Fibroblast of lung (primary cell): ENCODE data around the gene MYOCD. TPM values are rescaled to one million over a fixed set of nuclear protein-coding genes. Genes with fewer than 3 reads are reported as not detected.
A peak's percentile ranks its signal among the peaks of the same experiment; 100 is the strongest.

ENCODE experiments used
- DNase-seq, 2 donors: peaks; one replicate each; pipeline versions ENCODE4 v3.0.0 to v3.0.0-alpha.2; 2010; ENCODE audit warnings: low read depth in 2 of 2
- H2AFZ ChIP-seq: 2 replicates; pipeline ENCODE4 v1.5.1; 2012; ENCODE audit warnings: low read length, control low read depth, inconsistent platforms
- H3K27ac ChIP-seq: 2 replicates; pipeline ENCODE4 v1.5.1; 2011; ENCODE audit warnings: low read length, control low read depth; ENCODE audit not compliant: insufficient read depth
- H3K27me3 ChIP-seq: 2 replicates; pipeline ENCODE4 v1.5.1; 2011; ENCODE audit warnings: mild to moderate bottlenecking, low read length; ENCODE audit not compliant: control insufficient read depth, insufficient read depth
- H3K36me3 ChIP-seq: 2 replicates; pipeline ENCODE4 v1.5.1; 2011; ENCODE audit warnings: low read length; ENCODE audit not compliant: control insufficient read depth, insufficient read depth
- H3K4me1 ChIP-seq: 2 replicates; pipeline ENCODE4 v1.5.1; 2011; ENCODE audit warnings: low read length; ENCODE audit not compliant: control insufficient read depth, insufficient read depth; ENCODE audit errors: extremely low read depth
- H3K4me2 ChIP-seq: 2 replicates; pipeline ENCODE4 v1.5.1; 2011; ENCODE audit warnings: low read length, control low read depth; ENCODE audit not compliant: insufficient read depth; ENCODE audit errors: extremely low read depth
- H3K4me3 ChIP-seq, 4 experiments: fragments of 200-600 bp in 1 of 4; sonication (generic) in 1 of 4; replicated peaks in 1 of 4; 2 replicates each; pipeline ENCODE4 v1.5.1; 2011 to 2016; ENCODE audit warnings: low read length in 4 of 4, low read depth in 3 of 4, mild to moderate bottlenecking in 3 of 4, control low read depth in 2 of 4, inconsistent platforms in 1 of 4, mixed read lengths in 1 of 4; ENCODE audit not compliant: insufficient read depth in 1 of 4; ENCODE audit errors: control extremely low read depth in 1 of 4
- H3K79me2 ChIP-seq: 2 replicates; pipeline ENCODE4 v1.5.1; 2012; ENCODE audit warnings: mild to moderate bottlenecking, low read length, inconsistent platforms; ENCODE audit not compliant: control insufficient read depth, insufficient read depth
- H3K9ac ChIP-seq: 2 replicates; pipeline ENCODE4 v1.5.1; 2011; ENCODE audit warnings: mild to moderate bottlenecking, low read length, control low read depth; ENCODE audit not compliant: insufficient read depth
- H3K9me3 ChIP-seq: 2 replicates; pipeline ENCODE4 v1.5.1; 2012; ENCODE audit warnings: low read depth, low read length; ENCODE audit not compliant: control insufficient read depth, insufficient read depth
- H4K20me1 ChIP-seq: 2 replicates; pipeline ENCODE4 v1.5.1; 2011; ENCODE audit warnings: low read length; ENCODE audit not compliant: control insufficient read depth, insufficient read depth; ENCODE audit errors: extremely low read depth
- EZH2 ChIP-seq: IDR thresholded peaks from 2 replicates; pipeline ENCODE4 v1.5.1; 2012; ENCODE audit warnings: low read length, control low read depth, mild to moderate bottlenecking; ENCODE audit errors: missing control alignments
- polyA plus RNA-seq, 2 donors: library from polyadenylated mRNA; depleted of rRNA in 1 of 2; stranded (reverse) in 1 of 2; unstranded in 1 of 2; fragments of >200 nt; gene quantifications; 2 replicates each; pipeline ENCODE4 v1.2.1, GENCODE V29; 2011 to 2012; ENCODE audit warnings: missing spikeins in 1 of 2
- total RNA-seq: library from RNA; depleted of rRNA; stranded (reverse); fragments of >200 nt; gene quantifications from 2 replicates; pipeline ENCODE4 v1.2.1, GENCODE V29; 2014
- TF ChIP-seq, protein P1 (sequence below), 2 donors: IDR thresholded peaks in 1 of 2; conservative IDR thresholded peaks in 1 of 2; 1 replicate in 1 of 2; 2 replicates in 1 of 2; pipeline ENCODE4 v1.5.1; 2011 to 2012; ENCODE audit warnings: low read length in 2 of 2, control low read depth in 1 of 2, inconsistent platforms in 1 of 2, low read depth in 1 of 2, mild to moderate bottlenecking in 1 of 2

MYOCD gene
- total and polyA plus RNA-seq, 2 donors (not counting 1 experiment from before 2014, with no cell fraction given): 0.17 to 0.99 TPM

DNA sequence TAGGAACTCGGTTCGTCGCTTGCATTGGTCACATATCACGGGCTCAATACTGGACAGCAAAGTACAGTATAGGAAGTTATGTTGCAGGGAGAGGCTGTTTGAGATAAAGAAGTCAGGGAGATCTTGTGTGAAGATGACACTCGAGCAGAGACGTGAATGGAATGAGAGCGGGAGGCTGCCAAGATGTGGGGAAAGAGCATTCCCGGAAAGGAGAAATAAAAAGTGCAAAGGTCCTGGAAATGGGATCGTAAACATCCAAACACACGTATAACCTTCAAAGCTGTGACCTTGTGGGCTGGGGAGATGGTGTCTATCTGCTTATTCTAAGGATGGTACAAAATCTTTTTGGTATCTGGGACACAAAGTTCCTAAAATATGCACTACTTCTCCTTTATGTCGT is 43.0 kb upstream of the MYOCD start:
- Histone ChIP-seq H3K9me3 (no peaks in the 10 kb centered on the region), H3K27ac (no peak overlapping the region), H2AFZ (no peak overlapping the region), H3K4me3 (peak overlapping the region in 1 of 4 experiments; percentile 13), H3K4me1 (peaks cover 4% of the 10 kb centered on the region), H3K9ac (no peak overlapping the region), H4K20me1 (no peaks in the 10 kb centered on the region), H3K27me3 (no peaks in the 10 kb centered on the region), H3K36me3 (no peaks in the 10 kb centered on the region), H3K4me2 (no peak overlapping the region), H3K79me2 (no peaks in the 10 kb centered on the region)
- peak in 1 of 2 donors; percentile 59 for DNase-seq
- TF ChIP-seq, protein P1, sequence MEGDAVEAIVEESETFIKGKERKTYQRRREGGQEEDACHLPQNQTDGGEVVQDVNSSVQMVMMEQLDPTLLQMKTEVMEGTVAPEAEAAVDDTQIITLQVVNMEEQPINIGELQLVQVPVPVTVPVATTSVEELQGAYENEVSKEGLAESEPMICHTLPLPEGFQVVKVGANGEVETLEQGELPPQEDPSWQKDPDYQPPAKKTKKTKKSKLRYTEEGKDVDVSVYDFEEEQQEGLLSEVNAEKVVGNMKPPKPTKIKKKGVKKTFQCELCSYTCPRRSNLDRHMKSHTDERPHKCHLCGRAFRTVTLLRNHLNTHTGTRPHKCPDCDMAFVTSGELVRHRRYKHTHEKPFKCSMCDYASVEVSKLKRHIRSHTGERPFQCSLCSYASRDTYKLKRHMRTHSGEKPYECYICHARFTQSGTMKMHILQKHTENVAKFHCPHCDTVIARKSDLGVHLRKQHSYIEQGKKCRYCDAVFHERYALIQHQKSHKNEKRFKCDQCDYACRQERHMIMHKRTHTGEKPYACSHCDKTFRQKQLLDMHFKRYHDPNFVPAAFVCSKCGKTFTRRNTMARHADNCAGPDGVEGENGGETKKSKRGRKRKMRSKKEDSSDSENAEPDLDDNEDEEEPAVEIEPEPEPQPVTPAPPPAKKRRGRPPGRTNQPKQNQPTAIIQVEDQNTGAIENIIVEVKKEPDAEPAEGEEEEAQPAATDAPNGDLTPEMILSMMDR (conservative IDR thresholded peaks at IDR 0.05 in 1 of 2, IDR thresholded peaks at IDR 0.05 in 1 of 2; ENCODE audit: low read depth in 1 of 2, low read length in 2 of 2): no peak
- no peak for TF ChIP-seq EZH2

DNA sequence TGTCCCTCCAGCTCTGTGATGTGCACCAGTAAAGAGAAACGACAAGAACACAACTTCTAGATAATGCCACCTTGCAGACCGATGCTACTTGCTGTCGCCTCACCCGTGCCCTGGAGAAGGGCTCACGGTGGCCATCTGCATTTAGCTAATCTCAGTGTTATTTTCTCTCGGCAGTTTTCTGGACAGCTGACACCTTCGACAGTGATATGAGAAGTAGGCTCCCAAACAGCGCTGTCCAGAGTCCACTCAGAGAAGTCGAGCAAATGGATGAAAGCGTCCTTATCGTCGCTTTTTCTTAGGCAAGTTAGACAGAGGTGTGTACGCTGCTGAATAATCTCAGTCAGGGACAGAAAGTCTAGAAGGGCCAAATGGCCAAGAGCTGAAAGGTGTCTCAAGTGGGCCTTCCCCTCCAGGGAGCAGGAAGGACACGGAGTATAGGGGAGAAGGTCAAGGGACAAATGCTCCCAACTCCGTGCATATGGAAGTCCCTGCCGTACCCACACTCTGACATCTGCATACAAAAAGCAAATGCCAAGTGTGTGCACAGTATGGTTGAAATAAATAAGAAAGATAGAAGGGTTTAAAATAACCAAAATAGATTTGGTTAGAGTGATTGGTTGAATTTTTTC is 42.4 kb upstream of the MYOCD start:
- H3K9ac ChIP-seq: no peak overlapping the region
- TF ChIP-seq, protein P1 (conservative IDR thresholded peaks at IDR 0.05 in 1 of 2, IDR thresholded peaks at IDR 0.05 in 1 of 2; ENCODE audit: low read depth in 1 of 2, low read length in 2 of 2): no peak
- no peak for TF ChIP-seq EZH2
- H4K20me1 ChIP-seq: no peaks in the 10 kb centered on the region
- H3K4me2 ChIP-seq: no peak overlapping the region
- no peaks in the 10 kb centered on the region for H3K9me3 ChIP-seq
- H3K4me3 ChIP-seq: no peak overlapping the region
- peaks cover 6% of the 10 kb centered on the region for H3K4me1 ChIP-seq
- H3K27ac ChIP-seq: peak overlapping the region; percentile 16
- H3K36me3 ChIP-seq: no peaks in the 10 kb centered on the region
- H3K79me2 ChIP-seq: no peaks in the 10 kb centered on the region
- no peaks in the 10 kb centered on the region for H3K27me3 ChIP-seq
- no peak overlapping the region for H2AFZ ChIP-seq
- no peak for DNase-seq

DNA sequence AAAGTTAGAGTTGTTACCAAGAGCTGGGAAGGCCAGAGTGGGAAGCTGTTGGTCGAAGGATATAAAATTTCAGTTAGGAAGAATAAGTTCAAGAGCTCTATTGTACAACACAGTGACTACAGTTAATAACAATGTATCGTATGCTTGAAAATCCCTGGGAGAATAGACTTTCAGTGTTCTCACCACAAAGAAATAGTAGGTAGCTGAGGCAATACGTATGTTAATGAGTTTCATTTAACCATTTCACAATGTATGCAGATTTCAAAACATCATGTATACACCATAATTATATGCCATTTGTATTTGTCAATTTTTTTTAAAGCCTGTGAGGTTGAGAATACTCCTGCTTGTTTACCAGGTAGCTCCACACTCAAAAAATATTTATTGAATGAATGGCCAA is 41.5 kb upstream of the MYOCD start:
- no peaks in the 10 kb centered on the region for H4K20me1 ChIP-seq
- H2AFZ ChIP-seq: no peak overlapping the region
- H3K9me3 ChIP-seq: no peaks in the 10 kb centered on the region
- no peak overlapping the region for H3K9ac ChIP-seq
- peak; percentile 43 to 44 for DNase-seq
- no peaks in the 10 kb centered on the region for H3K79me2 ChIP-seq
- no peaks in the 10 kb centered on the region for H3K27me3 ChIP-seq
- peaks cover 6% of the 10 kb centered on the region for H3K4me1 ChIP-seq
- no peak overlapping the region for H3K4me3 ChIP-seq
- H3K27ac ChIP-seq: no peak overlapping the region
- TF ChIP-seq, protein P1 (conservative IDR thresholded peaks at IDR 0.05 in 1 of 2, IDR thresholded peaks at IDR 0.05 in 1 of 2; ENCODE audit: low read depth in 1 of 2, low read length in 2 of 2): no peak
- TF ChIP-seq EZH2: no peak
- H3K4me2 ChIP-seq: no peak overlapping the region
- H3K36me3 ChIP-seq: no peaks in the 10 kb centered on the region
